DOHH2 (cell line): ENCODE results near the gene IGDCC3.

ENCODE experiments used
- H3F3A ChIP-seq: fragments of 200-600 bp; sonication (generic), shearing (Covaris generic); 2 replicates; pipeline ENCODE4 v1.6.0; 2016; ENCODE audit warnings: antibody characterized with exemption, mild to moderate bottlenecking; ENCODE audit not compliant: control insufficient read depth, insufficient read depth
- H3K27ac ChIP-seq: fragments of 200-600 bp; sonication (generic); 2 replicates; pipeline ENCODE4 v1.5.1; 2014; ENCODE audit warnings: low read depth, mild to moderate bottlenecking, low read length, moderate library complexity
- H3K27me3 ChIP-seq: fragments of 200-600 bp; sonication (generic); 2 replicates; pipeline ENCODE4 v1.6.1; 2014; ENCODE audit warnings: mild to moderate bottlenecking, low read length, mixed read lengths; ENCODE audit not compliant: control insufficient read depth
- H3K36me3 ChIP-seq: fragments of 200-600 bp; sonication (generic); 2 replicates; pipeline ENCODE4 v1.6.1; 2014; ENCODE audit warnings: mild to moderate bottlenecking, low read length, moderate library complexity, mixed read lengths; ENCODE audit not compliant: control insufficient read depth
- H3K4me1 ChIP-seq: fragments of 200-600 bp; sonication (generic); 2 replicates; pipeline ENCODE4 v1.6.1; 2014; ENCODE audit warnings: mild to moderate bottlenecking, low read length, mixed read lengths; ENCODE audit not compliant: control insufficient read depth
- H3K4me2 ChIP-seq: fragments of 200-600 bp; sonication (generic); 2 replicates; pipeline ENCODE4 v1.6.0; 2014; ENCODE audit warnings: mild to moderate bottlenecking, low read length, moderate library complexity
- H3K4me3 ChIP-seq: fragments of 200-600 bp; sonication (generic); 2 replicates; pipeline ENCODE4 v1.5.1; 2014; ENCODE audit warnings: mild to moderate bottlenecking, low read length, mixed read lengths
- H3K79me2 ChIP-seq: fragments of 200-600 bp; sonication (generic); 2 replicates; pipeline ENCODE4 v1.6.1; 2014; ENCODE audit warnings: mild to moderate bottlenecking, low read length, mixed read lengths; ENCODE audit not compliant: control insufficient read depth
- H3K9me2 ChIP-seq: fragments of 200-600 bp; sonication (generic); replicated peaks from 2 replicates; pipeline ENCODE4 v1.6.1; 2014; ENCODE audit warnings: mild to moderate bottlenecking, low read length, mixed read lengths; ENCODE audit not compliant: control insufficient read depth
- H3K9me3 ChIP-seq: fragments of 200-600 bp; sonication (generic); 2 replicates; pipeline ENCODE4 v1.6.1; 2014; ENCODE audit warnings: antibody characterized with exemption, low read length, mixed read lengths; ENCODE audit not compliant: control insufficient read depth, insufficient read depth
- H4K20me1 ChIP-seq: fragments of 200-600 bp; sonication (generic); 2 replicates; pipeline ENCODE4 v1.6.0; 2014; ENCODE audit warnings: low read depth, mild to moderate bottlenecking, antibody characterized with exemption, low read length, moderate library complexity; ENCODE audit not compliant: control insufficient read depth, insufficient read depth
- EZH2phosphoT487 ChIP-seq: fragments of 200-600 bp; sonication (generic); IDR thresholded peaks from 2 replicates; pipeline ENCODE4 v1.6.1; 2017; ENCODE audit warnings: borderline replicate concordance, mild to moderate bottlenecking, antibody characterized with exemption, low read length, moderate library complexity, mixed read lengths
- TF ChIP-seq, protein P1 (sequence below): fragments of 200-600 bp; sonication (generic); IDR thresholded peaks from one replicate; pipeline ENCODE4 v1.5.1; 2014; ENCODE audit warnings: antibody characterized with exemption, mild to moderate bottlenecking, low read depth, low read length; ENCODE audit not compliant: poor library complexity, severe bottlenecking

Gene IGDCC3

DNA sequence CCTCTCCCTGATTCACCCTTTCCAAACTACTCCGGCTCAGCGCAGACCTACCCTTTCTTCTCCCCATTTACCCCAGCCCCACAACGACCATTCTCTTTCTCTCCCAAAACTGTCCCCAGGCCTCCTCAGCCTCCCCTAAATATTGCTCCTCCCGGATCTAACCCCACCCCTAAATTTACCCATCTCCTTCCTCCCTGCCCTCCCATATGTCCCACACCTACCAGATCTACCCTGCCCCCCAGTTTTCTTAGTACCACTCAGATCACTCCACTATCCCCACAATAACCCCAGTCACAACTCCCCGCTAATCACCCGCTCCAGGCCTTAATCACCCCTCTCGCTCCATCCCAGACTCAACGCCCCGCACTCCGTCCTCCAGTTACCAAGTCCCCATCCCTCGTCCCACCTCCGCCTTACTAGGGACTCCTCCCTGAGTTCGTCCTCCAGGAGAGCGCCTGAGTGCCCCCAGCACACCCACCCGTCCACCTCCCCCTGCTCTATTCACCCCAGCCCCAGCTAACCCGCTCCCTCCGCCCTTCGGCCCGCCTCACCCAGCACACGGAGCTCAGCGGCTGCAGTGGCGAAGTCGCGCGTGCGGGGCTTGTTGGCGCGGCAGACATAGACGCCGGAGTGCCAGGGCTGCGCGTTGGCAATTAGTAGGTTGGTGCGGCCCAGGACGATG lies 18.6 kb upstream of the IGDCC3 start:
- H3K27me3 ChIP-seq: peaks cover 27% of the 10 kb centered on the region
- H4K20me1 ChIP-seq: 0 out of 2 replicates have a peak, but pooled peaks cover 3% of the 10 kb centered on the region
- H3K4me1 ChIP-seq: peaks cover 6% of the 10 kb centered on the region
- H3K4me2 ChIP-seq: no peak overlapping the region
- H3K27ac ChIP-seq: no peak overlapping the region
- H3K4me3 ChIP-seq: no peak overlapping the region
- H3K9me2 ChIP-seq: no peaks in the 10 kb centered on the region
- no peaks in the 10 kb centered on the region for H3F3A ChIP-seq
- no peaks in the 10 kb centered on the region for H3K36me3 ChIP-seq
- H3K9me3 ChIP-seq: no peaks in the 10 kb centered on the region
- TF ChIP-seq, protein P1, sequence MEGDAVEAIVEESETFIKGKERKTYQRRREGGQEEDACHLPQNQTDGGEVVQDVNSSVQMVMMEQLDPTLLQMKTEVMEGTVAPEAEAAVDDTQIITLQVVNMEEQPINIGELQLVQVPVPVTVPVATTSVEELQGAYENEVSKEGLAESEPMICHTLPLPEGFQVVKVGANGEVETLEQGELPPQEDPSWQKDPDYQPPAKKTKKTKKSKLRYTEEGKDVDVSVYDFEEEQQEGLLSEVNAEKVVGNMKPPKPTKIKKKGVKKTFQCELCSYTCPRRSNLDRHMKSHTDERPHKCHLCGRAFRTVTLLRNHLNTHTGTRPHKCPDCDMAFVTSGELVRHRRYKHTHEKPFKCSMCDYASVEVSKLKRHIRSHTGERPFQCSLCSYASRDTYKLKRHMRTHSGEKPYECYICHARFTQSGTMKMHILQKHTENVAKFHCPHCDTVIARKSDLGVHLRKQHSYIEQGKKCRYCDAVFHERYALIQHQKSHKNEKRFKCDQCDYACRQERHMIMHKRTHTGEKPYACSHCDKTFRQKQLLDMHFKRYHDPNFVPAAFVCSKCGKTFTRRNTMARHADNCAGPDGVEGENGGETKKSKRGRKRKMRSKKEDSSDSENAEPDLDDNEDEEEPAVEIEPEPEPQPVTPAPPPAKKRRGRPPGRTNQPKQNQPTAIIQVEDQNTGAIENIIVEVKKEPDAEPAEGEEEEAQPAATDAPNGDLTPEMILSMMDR: no peak
- TF ChIP-seq EZH2phosphoT487: no peak
- no peaks in the 10 kb centered on the region for H3K79me2 ChIP-seq

DNA sequence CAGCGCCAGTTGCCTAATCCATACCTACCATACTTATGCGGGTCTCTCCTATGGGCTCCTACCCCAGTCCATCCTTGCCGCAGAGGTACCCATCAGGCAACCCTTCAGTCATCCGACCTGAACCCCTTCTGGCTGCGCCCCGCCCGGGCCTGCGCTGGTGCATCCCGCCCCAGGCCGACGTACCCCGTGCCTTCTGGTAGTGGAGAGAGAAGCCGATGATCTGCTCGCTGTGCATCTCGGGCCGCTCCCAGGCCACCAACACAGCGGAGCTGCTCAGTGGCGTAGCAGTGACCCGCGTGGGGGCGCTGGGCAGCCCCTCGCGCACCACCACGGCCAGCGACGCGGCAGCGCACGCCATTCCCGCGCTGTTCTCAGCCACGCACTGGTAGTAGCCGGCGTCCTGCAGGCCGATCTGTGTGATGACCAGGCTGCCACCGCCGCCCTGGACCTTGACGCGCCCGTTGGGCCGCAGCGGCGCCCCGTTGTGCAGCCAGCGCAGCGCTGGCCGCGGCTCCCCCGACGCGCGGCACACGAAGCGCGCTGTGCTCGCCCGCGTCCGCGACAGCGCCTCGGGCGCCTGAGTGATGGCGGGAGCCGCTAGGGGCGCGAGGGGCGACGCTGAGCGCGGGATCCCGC lies 17.9 kb upstream of the IGDCC3 start:
- no peaks in the 10 kb centered on the region for H4K20me1 ChIP-seq
- H3F3A ChIP-seq: no peaks in the 10 kb centered on the region
- no peaks in the 10 kb centered on the region for H3K9me2 ChIP-seq
- peaks cover 35% of the 10 kb centered on the region for H3K27me3 ChIP-seq
- H3K4me1 ChIP-seq: no peaks in the 10 kb centered on the region
- TF ChIP-seq, protein P1: no peak
- TF ChIP-seq EZH2phosphoT487: no peak
- no peaks in the 10 kb centered on the region for H3K9me3 ChIP-seq
- no peak overlapping the region for H3K27ac ChIP-seq
- no peak overlapping the region for H3K4me2 ChIP-seq
- H3K79me2 ChIP-seq: no peaks in the 10 kb centered on the region
- H3K36me3 ChIP-seq: no peaks in the 10 kb centered on the region
- H3K4me3 ChIP-seq: no peak overlapping the region

DNA sequence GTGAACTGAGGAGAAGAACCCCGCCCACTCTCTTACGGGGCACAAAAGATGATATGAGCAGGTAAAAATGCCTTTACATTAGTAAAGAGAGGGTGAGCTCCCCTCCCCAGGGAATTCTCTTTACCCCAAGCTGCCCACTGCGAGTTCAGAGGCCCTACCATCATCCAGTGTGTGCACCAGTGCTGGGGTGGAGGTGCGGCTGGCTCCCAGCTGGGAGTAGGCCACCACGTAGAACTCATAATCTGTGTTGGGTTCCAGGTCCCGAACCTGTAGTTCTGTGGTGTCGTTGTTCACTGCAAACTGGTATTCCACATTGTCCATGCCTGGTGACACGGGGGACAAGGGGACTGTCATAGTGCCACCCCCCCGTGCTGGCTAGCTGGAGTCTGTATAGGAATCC lies 17.1 kb upstream of the IGDCC3 start:
- TF ChIP-seq EZH2phosphoT487: no peak
- TF ChIP-seq, protein P1: no peak
- Histone ChIP-seq H3K36me3 (no peaks in the 10 kb centered on the region), H3K4me2 (no peak overlapping the region), H3K9me3 (no peaks in the 10 kb centered on the region), H3F3A (no peaks in the 10 kb centered on the region), H3K9me2 (no peaks in the 10 kb centered on the region), H3K27ac (no peak overlapping the region), H3K4me1 (no peaks in the 10 kb centered on the region), H3K79me2 (no peaks in the 10 kb centered on the region), H4K20me1 (no peaks in the 10 kb centered on the region), H3K27me3 (peaks cover 33% of the 10 kb centered on the region), H3K4me3 (no peak overlapping the region)
